Osteoblast (primary cell): ENCODE results near the gene CDHR3. TPM values are rescaled to one million over a fixed set of nuclear protein-coding genes. Genes with fewer than 3 reads are reported as not detected.

Experiments used
- DNase-seq: peaks from one replicate; pipeline ENCODE4 v3.0.0; 2011; ENCODE audit warnings: low spot score, mixed read lengths; ENCODE audit not compliant: insufficient read length; ENCODE audit errors: missing footprints
- H2AFZ ChIP-seq: 2 replicates; pipeline ENCODE4 v1.6.0; 2011; ENCODE audit warnings: mild to moderate bottlenecking, low read length
- H3K27ac ChIP-seq: 2 replicates; pipeline ENCODE4 v1.5.1; 2011; ENCODE audit warnings: mild to moderate bottlenecking, low read depth, low read length, moderate library complexity
- H3K27me3 ChIP-seq: 2 replicates; pipeline ENCODE4 v1.6.0; 2012; ENCODE audit warnings: mild to moderate bottlenecking, control low read depth, inconsistent platforms, low read length, moderate library complexity; ENCODE audit not compliant: insufficient read depth
- H3K36me3 ChIP-seq: 2 replicates; pipeline ENCODE4 v1.5.1; 2011; ENCODE audit warnings: mild to moderate bottlenecking, low read length, control low read depth, moderate library complexity; ENCODE audit not compliant: insufficient read depth
- H3K4me1 ChIP-seq: 2 replicates; pipeline ENCODE4 v1.5.1; 2011; ENCODE audit warnings: mild to moderate bottlenecking, low read length, control low read depth, moderate library complexity; ENCODE audit not compliant: insufficient read depth
- H3K4me2 ChIP-seq: 2 replicates; pipeline ENCODE4 v1.6.0; 2011; ENCODE audit warnings: mild to moderate bottlenecking, low read length; ENCODE audit not compliant: insufficient read depth
- H3K4me3 ChIP-seq: fragments of 200-600 bp; sonication (generic); 3 replicates; pipeline ENCODE4 v1.5.1; 2012; ENCODE audit warnings: mild to moderate bottlenecking, low read length, inconsistent platforms; ENCODE audit not compliant: insufficient read depth
- H3K79me2 ChIP-seq: 2 replicates; pipeline ENCODE4 v1.6.0; 2012; ENCODE audit warnings: mild to moderate bottlenecking, low read length, control low read depth, inconsistent platforms; ENCODE audit not compliant: insufficient read depth
- H3K9me3 ChIP-seq: 2 replicates; pipeline ENCODE4 v1.5.1; 2011; ENCODE audit warnings: low read depth, low read length, control low read depth
- H4K20me1 ChIP-seq: 2 replicates; pipeline ENCODE4 v1.6.0; 2012; ENCODE audit warnings: mild to moderate bottlenecking, low read length, control low read depth; ENCODE audit not compliant: insufficient read depth
- CTCF ChIP-seq: IDR thresholded peaks from 2 replicates; pipeline ENCODE4 v1.5.1; 2011; ENCODE audit warnings: mild to moderate bottlenecking, low read depth, low read length, moderate library complexity; ENCODE audit errors: extremely low read depth
- total RNA-seq: library from RNA; depleted of rRNA; stranded (reverse); fragments of >200 nt; gene quantifications from 2 replicates; pipeline ENCODE4 v1.2.3, GENCODE V29; 2012

The CDHR3 gene
- total RNA-seq, 1 donor: 8.3 TPM

- TF ChIP-seq CTCF: no peak
- H3K27ac ChIP-seq: no peak overlapping the region
- no peaks in the 10 kb centered on the region for H3K27me3 ChIP-seq
- peaks cover 21% of the 10 kb centered on the region for H3K4me1 ChIP-seq
- H3K4me2 ChIP-seq: no peak overlapping the region
- H3K9me3 ChIP-seq: no peaks in the 10 kb centered on the region
- DNase-seq: no peak
- H3K79me2 ChIP-seq: no peaks in the 10 kb centered on the region
- H3K36me3 ChIP-seq: no peaks in the 10 kb centered on the region
- no peak overlapping the region for H3K4me3 ChIP-seq
- H4K20me1 ChIP-seq: no peaks in the 10 kb centered on the region
- no peak overlapping the region for H2AFZ ChIP-seq
These were observed 98.4 kb downstream of the CDHR3 start for GRCh38 chr7:106061301-106061979.

- Histone ChIP-seq H3K4me3 (no peak overlapping the region), H3K27ac (no peak overlapping the region), H2AFZ (peak overlapping the region; percentile 23), H3K27me3 (no peaks in the 10 kb centered on the region), H3K4me2 (no peak overlapping the region), H3K36me3 (no peaks in the 10 kb centered on the region), H3K9me3 (no peaks in the 10 kb centered on the region), H3K79me2 (no peaks in the 10 kb centered on the region), H4K20me1 (no peaks in the 10 kb centered on the region), H3K4me1 (peaks cover 20% of the 10 kb centered on the region)
- no peak for DNase-seq
- no peak for TF ChIP-seq CTCF
These were observed 98.9 kb downstream of the CDHR3 start for GRCh38 chr7:106062006-106062405.

GRCh38 chr7:106062521-106062931 is 99.5 kb downstream of the CDHR3 start:
- no peaks in the 10 kb centered on the region for H3K36me3 ChIP-seq
- H3K4me2 ChIP-seq: no peak overlapping the region
- no peak for TF ChIP-seq CTCF
- no peaks in the 10 kb centered on the region for H3K27me3 ChIP-seq
- H3K9me3 ChIP-seq: no peaks in the 10 kb centered on the region
- no peak overlapping the region for H3K27ac ChIP-seq
- no peaks in the 10 kb centered on the region for H3K79me2 ChIP-seq
- peaks cover 18% of the 10 kb centered on the region for H3K4me1 ChIP-seq
- no peak overlapping the region for H3K4me3 ChIP-seq
- H4K20me1 ChIP-seq: no peaks in the 10 kb centered on the region
- H2AFZ ChIP-seq: peak overlapping the region; percentile 23
- DNase-seq: no peak

- Histone ChIP-seq H3K27ac (no peak overlapping the region), H3K4me3 (no peak overlapping the region), H3K4me2 (no peak overlapping the region), H3K79me2 (no peaks in the 10 kb centered on the region), H4K20me1 (no peaks in the 10 kb centered on the region), H3K9me3 (no peaks in the 10 kb centered on the region), H3K36me3 (no peaks in the 10 kb centered on the region), H3K4me1 (peaks cover 18% of the 10 kb centered on the region), H3K27me3 (no peaks in the 10 kb centered on the region), H2AFZ (no peak overlapping the region)
- no peak for TF ChIP-seq CTCF
- no peak for DNase-seq
These were observed 100.0 kb downstream of the CDHR3 start for GRCh38 chr7:106063024-106063423.
